Smooth muscle cell (in vitro differentiated cells): ENCODE measurements around the gene NACAD. TPM values are rescaled to one million over a fixed set of nuclear protein-coding genes. Genes with fewer than 3 reads are reported as not detected.

ENCODE experiments used
- DNase-seq: peaks from one replicate; lab custom pipeline; 2025; ENCODE audit not compliant: unreplicated experiment; lab: John Stamatoyannopoulos, UW
- H2AFZ ChIP-seq: fragments of 200-600 bp; sonication (generic); 2 replicates; pipeline ENCODE4 v1.6.0; 2016; ENCODE audit warnings: antibody characterized with exemption, low read depth, mild to moderate bottlenecking
- H3F3A ChIP-seq: fragments of 200-600 bp; sonication (generic); 2 replicates; pipeline ENCODE4 v1.6.0; 2017; ENCODE audit warnings: antibody characterized with exemption, low read depth
- H3K27ac ChIP-seq: fragments of 200-600 bp; sonication (generic); 2 replicates; pipeline ENCODE4 v1.5.1; 2016; ENCODE audit warnings: low read depth, mild to moderate bottlenecking
- H3K27me3 ChIP-seq: fragments of 200-600 bp; sonication (generic); 2 replicates; pipeline ENCODE4 v1.6.1; 2016; ENCODE audit warnings: low read depth, mild to moderate bottlenecking
- H3K36me3 ChIP-seq: fragments of 200-600 bp; sonication (generic); 2 replicates; pipeline ENCODE4 v1.5.1; 2016; ENCODE audit warnings: low read depth
- H3K4me1 ChIP-seq: fragments of 200-600 bp; sonication (generic); 2 replicates; pipeline ENCODE4 v1.5.1; 2016; ENCODE audit warnings: low read depth
- H3K4me2 ChIP-seq: fragments of 200-600 bp; sonication (generic); 2 replicates; pipeline ENCODE4 v1.6.0; 2016; ENCODE audit warnings: mild to moderate bottlenecking
- H3K4me3 ChIP-seq: fragments of 200-600 bp; sonication (generic); 2 replicates; pipeline ENCODE4 v1.5.1; 2016; ENCODE audit warnings: mild to moderate bottlenecking
- H3K79me2 ChIP-seq: fragments of 200-600 bp; sonication (generic); 2 replicates; pipeline ENCODE4 v1.6.0; 2016; ENCODE audit warnings: low read depth, mild to moderate bottlenecking
- H3K9ac ChIP-seq: fragments of 200-600 bp; sonication (generic); 2 replicates; pipeline ENCODE4 v1.6.0; 2016; ENCODE audit warnings: low read depth
- H3K9me3 ChIP-seq: fragments of 200-600 bp; sonication (generic); replicated peaks from 2 replicates; pipeline ENCODE4 v1.5.1; 2016; ENCODE audit warnings: low read depth
- H4K20me1 ChIP-seq: fragments of 200-600 bp; sonication (generic); 2 replicates; pipeline ENCODE4 v1.6.0; 2016; ENCODE audit warnings: low read depth
- WGBS: methylation state at CpG from one replicate; pipeline ENCODE4 v1.1.7; 2016; ENCODE audit warnings: low lambda C conversion rate; 5-methylcytosine and 5-hydroxymethylcytosine counted together
- polyA plus RNA-seq: library from polyadenylated mRNA; unstranded; fragments of >200 nt; fragmentation: Nextera tagmentation; extraction: Ambion mirVana; gene quantifications from 2 replicates; pipeline ENCODE4 v1.2.1, GENCODE V29; 2016
- total RNA-seq: library from RNA; depleted of rRNA; stranded (reverse); fragments of >200 nt; gene quantifications from 2 replicates; pipeline ENCODE4 v1.2.3, GENCODE V29; 2014
- TF ChIP-seq, protein P1 (sequence below): fragments of 200-600 bp; sonication (generic); IDR thresholded peaks from 2 replicates; pipeline ENCODE4 v1.5.1; 2017; ENCODE audit warnings: borderline replicate concordance, mild to moderate bottlenecking, antibody characterized with exemption; ENCODE audit not compliant: insufficient read depth, poor library complexity, severe bottlenecking

NACAD gene
- total and polyA plus RNA-seq, 2 experiments from 2014 or later = 5.3 to 12.5 TPM

DNA sequence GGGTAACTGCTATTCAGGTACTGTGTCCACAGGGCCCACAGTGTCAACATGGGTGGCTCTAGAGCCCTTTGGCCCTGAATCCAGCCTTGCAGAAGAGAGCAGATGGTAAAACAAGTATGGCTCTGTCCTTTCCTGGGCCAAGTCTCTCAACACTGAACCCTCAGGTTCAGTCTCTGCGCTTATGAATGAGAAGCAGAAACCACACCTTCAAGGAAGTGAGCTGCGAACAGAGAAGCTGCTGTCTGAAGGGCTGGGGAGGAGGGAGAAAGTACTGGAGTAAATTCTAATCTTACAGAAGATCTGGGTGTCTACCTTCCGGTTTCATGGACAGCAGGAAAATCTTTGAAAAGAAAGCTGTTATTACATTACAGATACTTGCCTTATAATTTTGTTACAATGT lies 18.6 kb upstream of the NACAD start:
- Histone ChIP-seq H3K36me3 (peaks cover 8% of the 10 kb centered on the region), H3K4me1 (peaks cover 9% of the 10 kb centered on the region), H3K9ac (no peak overlapping the region), H3K4me3 (no peak overlapping the region), H4K20me1 (peaks cover 30% of the 10 kb centered on the region), H3K9me3 (no peaks in the 10 kb centered on the region), H3K79me2 (peaks cover 31% of the 10 kb centered on the region), H3K4me2 (no peak overlapping the region), H3F3A (no peaks in the 10 kb centered on the region), H3K27ac (no peak overlapping the region), H2AFZ (no peak overlapping the region), H3K27me3 (no peaks in the 10 kb centered on the region)
- no peak for DNase-seq
- TF ChIP-seq, protein P1, sequence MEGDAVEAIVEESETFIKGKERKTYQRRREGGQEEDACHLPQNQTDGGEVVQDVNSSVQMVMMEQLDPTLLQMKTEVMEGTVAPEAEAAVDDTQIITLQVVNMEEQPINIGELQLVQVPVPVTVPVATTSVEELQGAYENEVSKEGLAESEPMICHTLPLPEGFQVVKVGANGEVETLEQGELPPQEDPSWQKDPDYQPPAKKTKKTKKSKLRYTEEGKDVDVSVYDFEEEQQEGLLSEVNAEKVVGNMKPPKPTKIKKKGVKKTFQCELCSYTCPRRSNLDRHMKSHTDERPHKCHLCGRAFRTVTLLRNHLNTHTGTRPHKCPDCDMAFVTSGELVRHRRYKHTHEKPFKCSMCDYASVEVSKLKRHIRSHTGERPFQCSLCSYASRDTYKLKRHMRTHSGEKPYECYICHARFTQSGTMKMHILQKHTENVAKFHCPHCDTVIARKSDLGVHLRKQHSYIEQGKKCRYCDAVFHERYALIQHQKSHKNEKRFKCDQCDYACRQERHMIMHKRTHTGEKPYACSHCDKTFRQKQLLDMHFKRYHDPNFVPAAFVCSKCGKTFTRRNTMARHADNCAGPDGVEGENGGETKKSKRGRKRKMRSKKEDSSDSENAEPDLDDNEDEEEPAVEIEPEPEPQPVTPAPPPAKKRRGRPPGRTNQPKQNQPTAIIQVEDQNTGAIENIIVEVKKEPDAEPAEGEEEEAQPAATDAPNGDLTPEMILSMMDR = no peak
- 90% methylated on average over 3 of the region's 3 CpGs for WGBS

GRCh38 chr7:45106820-45107219 lies 18.1 kb upstream of the NACAD start:
- Histone ChIP-seq H3F3A (no peaks in the 10 kb centered on the region), H2AFZ (no peak overlapping the region), H4K20me1 (peaks cover 30% of the 10 kb centered on the region), H3K4me1 (peaks cover 9% of the 10 kb centered on the region), H3K79me2 (peaks cover 31% of the 10 kb centered on the region), H3K27ac (no peak overlapping the region), H3K9ac (no peak overlapping the region), H3K4me3 (no peak overlapping the region), H3K4me2 (no peak overlapping the region), H3K27me3 (no peaks in the 10 kb centered on the region), H3K36me3 (peaks cover 8% of the 10 kb centered on the region), H3K9me3 (no peaks in the 10 kb centered on the region)
- DNase-seq = no peak
- 75% methylated on average over 8 of the region's 8 CpGs for WGBS
- TF ChIP-seq, protein P1 = no peak

DNA sequence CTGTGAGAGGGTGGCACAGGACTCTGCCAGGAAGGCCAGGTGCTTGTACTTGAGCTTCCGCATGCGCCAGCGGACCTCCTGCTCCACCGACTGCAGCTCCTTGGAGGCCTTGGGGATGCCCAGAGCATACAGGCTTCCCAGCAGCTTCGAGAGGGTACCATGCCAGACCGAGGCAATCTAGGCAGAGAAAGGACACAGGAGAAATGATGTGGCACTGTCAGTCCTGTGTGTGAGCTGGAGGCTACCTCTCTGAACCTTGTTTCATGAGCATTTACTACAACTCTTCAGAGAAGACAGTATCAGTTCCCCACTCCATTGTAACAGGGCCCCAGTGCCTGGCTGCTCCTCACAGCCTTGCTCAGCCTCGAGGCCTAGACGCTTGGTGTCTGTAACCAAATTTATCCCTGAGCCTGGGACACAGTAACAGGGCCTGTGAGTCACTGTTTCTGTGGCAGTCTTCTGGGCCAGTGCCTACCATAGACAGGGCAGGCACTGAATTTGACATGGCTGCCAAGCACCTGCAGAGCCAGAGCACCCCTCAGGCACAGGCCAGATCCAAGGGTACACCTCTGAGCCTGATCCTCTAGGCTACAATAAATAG lies 16.9 kb upstream of the NACAD start:
- TF ChIP-seq, protein P1 = no peak
- H3K4me2 ChIP-seq = no peak overlapping the region
- peaks cover 26% of the 10 kb centered on the region for H3K79me2 ChIP-seq
- H3K36me3 ChIP-seq = peaks cover 8% of the 10 kb centered on the region
- H3K9ac ChIP-seq = no peak overlapping the region
- DNase-seq = no peak
- no peak overlapping the region for H2AFZ ChIP-seq
- no peak overlapping the region for H3K27ac ChIP-seq
- 94% methylated on average over 8 of the region's 8 CpGs for WGBS
- H3K4me1 ChIP-seq = peaks cover 8% of the 10 kb centered on the region
- H3K4me3 ChIP-seq = no peak overlapping the region
- no peaks in the 10 kb centered on the region for H3K9me3 ChIP-seq
- no peaks in the 10 kb centered on the region for H3F3A ChIP-seq
- H4K20me1 ChIP-seq = peaks cover 30% of the 10 kb centered on the region
- H3K27me3 ChIP-seq = no peaks in the 10 kb centered on the region

DNA sequence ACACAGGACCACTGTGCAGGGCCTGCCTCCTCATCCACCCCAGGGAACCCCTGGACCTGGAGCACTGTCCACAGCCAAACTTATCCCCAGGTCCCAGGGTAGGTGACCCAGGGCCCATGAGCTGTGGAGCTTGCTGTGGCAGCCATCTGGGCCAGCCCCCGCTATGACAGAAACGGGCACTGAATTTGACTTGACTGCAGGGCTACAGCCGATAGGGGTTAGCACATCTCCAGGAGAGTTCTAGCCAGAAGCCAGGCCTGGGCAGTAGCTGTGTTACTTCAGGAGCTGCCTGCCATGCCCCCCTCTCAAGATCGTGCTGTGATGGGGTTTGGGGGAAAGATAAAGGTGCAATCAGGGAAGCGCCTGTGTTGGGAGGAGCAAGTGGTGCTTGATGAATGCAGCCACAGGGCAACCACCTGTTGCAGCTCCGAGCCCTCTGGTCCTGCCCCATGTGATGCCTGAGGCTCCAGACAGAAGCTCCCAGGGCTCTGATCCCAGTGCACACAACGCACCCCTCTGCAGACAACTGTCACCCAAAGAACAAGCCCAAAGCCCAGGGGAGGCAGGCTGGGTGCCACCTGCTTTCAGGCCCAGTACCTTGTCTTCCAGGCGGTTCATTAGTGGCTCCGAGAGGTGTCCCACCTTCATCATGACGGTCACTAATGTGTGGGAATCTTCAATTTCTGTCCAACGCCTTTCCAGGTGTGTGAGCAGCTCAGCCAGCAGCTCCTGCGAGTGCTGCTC lies 16.2 kb upstream of the NACAD start:
- Histone ChIP-seq H3K9ac (no peak overlapping the region), H4K20me1 (peaks cover 30% of the 10 kb centered on the region), H3K79me2 (peaks cover 19% of the 10 kb centered on the region), H3F3A (no peaks in the 10 kb centered on the region), H3K4me2 (no peak overlapping the region), H3K9me3 (no peaks in the 10 kb centered on the region), H3K36me3 (peaks cover 8% of the 10 kb centered on the region), H3K27ac (no peak overlapping the region), H3K27me3 (no peaks in the 10 kb centered on the region), H2AFZ (no peak overlapping the region), H3K4me1 (peaks cover 1% of the 10 kb centered on the region), H3K4me3 (no peak overlapping the region)
- WGBS = over 99% methylated on average over 12 of the region's 12 CpGs
- DNase-seq = no peak
- TF ChIP-seq, protein P1 = no peak
